Stimulated activated CD4-positive, alpha-beta T cell treated with anti-CD3 and anti-CD28 coated beads, TNF-alpha, amount 100 ng/mL, for 4 hours (primary cell): Measurements from ENCODE around the gene RELL1.
"Not testable (repeated sequence)": the region's sequence is repeated elsewhere in the genome, so short reads cannot be mapped to it uniquely, and the experiment has no call there.

Experiments used
- DNase-seq, 3 experiments: peaks; one replicate each; pipeline ENCODE4 v3.0.0-alpha.2; 2020; ENCODE audit warnings: low read depth in 3 of 3

RELL1 gene

DNA sequence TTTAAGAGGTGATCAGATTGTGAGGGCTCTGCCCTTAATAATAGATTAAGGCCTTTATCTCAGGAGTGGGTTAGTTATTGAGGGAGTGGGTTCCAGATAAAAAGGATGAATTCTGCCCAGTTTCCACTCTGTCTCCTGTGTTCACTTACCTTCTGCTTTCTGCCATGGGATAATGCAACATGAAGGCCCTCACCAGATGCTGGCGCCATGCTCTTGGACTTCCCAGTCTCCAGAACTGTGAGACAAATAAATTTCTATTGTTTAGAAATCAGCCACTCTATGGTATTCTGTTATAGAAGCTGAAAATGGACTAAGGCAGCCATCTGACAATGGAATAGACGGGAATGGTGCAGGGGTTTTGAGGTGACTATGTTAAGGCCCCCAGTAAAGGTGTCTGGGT lies 6.9 kb upstream of the RELL1 start:
- DNase-seq = no peak

DNA sequence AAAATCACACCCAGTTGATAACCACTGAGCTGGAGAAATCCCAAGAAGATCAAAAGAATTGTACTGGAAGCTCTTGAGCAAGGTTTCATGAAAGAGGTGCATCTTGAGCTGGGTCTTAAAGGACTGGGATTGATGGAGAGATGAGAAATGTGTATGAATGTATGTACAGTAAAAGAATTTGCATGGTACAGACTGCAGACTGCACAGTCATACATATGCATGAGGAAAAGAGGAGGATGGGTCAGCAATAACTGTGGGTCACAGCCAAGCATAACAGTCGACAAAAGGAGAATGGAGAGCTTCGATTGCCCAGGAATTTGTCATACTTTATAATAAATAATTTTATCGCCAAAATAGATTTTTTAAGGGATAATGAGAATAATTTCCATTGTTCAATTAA lies 4.8 kb upstream of the RELL1 start:
- no peak for DNase-seq

DNA sequence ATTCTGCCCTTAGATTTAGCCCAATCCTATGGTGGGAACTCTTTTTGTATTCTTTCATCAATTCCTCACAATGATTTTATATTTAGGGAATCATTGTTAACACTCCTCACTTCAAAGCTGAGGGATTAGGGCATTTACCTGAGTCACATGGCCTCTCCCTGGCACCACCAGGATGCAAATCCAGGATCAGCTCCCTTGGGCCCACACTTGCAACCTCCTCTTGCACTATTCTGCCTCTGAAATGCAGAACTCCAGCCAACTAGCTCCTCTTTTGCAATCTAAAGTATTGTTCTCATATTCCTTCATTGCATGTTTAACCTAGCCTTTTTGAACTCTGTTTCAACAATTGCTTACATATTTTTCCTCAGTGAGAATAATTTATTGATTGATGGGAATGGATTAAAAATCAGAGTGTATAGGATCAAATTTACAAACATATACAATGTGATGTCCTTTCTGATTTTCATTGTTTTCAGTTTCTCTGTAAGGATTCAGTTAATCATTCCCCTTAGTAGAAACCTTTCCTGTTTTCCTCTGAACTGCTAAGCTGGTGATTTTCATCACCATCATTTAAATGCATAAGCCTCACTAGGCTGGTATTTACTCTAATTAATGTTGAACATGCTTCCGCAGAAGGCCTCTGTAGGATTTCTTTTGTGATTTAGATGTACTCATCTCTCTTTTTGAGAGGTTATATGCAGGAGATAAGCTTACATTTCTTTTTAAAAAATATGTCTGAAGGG lies 3.3 kb upstream of the RELL1 start:
- no peak for DNase-seq

DNA sequence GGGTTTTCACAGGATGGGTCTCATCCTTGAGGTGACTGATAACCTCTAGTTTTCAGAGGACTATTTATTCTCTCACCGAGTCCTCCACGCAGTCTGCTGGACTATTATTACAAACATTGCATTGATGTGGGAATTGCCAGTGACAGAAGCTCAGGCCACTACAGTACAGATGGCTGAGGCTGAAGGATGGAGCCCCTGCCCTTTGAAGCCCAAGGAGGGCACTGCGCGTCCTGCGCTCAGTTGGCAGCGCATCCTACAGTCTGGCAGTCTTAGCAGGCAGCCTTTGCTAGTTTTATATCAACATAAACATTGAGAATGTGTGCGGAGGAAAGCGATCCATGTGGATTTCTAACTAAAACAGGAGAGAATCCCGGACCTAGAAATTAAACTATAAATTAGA lies 1.5 kb upstream of the RELL1 start:
- DNase-seq = no peak

DNA sequence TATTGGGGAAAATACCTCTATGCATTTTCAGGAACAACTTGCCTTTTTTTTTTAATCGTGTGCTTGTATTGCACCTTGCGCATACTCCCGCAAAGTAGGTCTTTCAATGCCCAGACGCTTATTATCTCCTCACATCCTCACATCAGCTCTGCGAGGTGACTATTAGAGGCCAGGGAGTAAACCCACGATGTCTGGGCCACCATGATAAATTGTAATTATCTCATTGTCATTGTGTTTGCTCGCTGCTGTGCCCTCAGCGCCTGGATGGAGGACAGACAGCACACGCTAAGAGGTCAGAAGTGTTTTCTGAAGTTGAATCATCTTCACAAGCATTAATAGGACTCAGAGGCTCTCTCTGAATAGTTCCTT lies 1.0 kb upstream of the RELL1 start:
- DNase-seq = no peak

DNA sequence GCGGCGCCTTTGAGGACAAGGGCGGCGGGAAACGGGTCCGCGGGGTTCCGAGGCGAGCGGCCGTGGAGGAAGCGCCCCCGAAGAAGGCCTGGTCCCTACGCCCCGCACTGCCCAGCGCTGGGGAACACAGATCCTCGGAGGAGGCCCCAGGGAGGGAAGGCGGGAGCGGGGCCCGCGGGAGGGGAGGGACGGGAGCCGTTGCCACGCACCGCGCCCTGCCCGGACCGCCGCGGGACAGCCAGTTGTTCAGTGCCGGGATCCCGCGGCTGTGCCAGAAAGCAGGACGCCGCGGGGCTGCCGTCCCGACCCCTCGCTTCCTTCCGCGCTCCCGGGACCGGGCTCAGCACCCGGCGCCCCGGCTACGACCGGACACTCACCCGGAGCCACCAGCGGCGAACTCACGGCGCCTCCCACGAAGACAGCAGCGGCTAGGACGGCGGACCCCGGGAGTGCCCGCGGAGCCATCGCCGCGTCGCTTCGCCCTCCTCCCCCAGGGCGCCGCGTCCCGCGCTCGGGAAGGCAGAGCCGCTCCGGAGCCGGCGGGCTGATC lies 278 bp downstream of the RELL1 start:
- peak in 2 of 3 experiments; percentile 13 to 23 for DNase-seq

DNA sequence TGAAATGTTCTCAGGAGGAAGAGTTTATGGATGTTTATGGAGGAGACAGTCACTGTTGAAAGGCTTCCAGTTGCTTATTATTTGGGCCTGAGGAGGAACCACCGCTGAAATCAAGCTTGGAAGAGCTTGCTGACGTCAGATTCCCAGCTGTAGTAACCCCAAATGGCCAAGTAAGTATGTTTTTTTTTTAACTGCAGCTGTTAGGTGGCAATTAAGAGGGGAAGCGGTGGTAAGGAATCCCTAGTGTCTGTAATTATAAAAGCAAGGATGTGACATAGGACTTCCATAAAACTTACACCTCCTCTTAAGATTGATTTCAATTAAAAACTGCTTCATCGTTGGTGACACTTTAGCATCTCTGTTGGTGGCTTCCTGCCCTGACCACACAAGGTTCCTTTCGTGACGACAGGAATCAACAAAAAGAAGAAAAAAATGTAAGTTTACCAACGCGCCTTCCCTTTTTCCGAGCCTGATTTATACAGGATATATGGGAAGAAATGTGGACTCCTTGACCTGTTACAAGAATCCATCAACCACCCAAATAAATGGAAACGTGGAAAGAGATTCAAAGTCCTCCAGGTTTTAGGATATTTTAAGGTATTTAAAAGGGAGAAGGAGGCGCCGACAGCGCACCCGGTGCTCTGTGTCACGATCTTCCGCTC lies 884 bp downstream of the RELL1 start:
- DNase-seq = peak in 1 of 3 experiments; percentile 10

DNA sequence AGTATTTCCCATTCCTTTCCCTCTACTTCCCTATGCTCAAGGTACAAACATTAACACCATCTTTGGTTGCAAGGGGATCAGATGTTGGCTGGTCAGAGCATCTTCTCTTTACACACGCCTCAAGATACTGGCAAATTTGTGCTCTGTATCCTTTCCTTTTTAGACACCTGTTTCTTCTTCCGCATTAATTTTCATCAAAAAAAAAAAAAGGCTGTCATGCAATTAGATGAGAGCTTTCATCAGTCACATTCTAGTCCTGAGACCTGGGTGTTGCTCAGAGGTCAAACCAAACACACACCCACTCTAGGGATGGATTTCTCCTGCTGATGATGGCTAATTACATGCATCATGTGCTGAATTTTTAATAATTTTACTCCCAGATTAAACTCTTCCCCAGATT lies 2.0 kb downstream of the RELL1 start:
- DNase-seq = no peak

DNA sequence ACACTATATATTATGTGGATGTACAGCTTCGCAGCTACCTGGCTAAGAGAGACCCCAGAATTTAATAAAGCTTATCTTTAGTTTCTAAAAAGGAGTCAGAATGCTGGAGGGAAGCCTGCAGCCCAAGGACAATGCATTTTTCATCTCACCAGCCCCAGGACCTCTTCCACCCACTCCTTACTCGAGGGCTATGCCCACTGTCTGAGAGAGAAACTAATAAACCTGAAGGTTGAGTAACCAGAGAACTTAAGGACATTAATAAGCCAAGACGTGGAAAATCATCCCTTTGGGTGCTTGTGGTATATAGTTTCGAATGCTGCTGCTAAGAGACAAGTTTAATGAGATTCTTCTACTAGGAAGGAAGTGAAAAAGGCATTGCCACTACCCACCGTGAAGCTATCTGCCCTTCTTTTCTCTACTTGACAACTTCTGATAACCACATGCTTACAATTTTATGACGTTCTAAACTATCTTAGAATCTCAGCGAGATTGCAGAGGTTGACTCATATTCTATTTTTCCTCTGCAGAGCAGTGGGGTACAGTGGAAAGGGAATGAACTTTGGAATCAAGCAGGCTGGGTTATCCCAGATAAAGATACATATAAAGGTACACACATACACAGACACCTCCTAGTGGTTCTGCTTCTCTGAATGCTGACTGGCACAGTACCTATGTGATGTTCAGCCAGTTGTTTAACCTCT lies 3.3 kb downstream of the RELL1 start:
- no peak for DNase-seq

DNA sequence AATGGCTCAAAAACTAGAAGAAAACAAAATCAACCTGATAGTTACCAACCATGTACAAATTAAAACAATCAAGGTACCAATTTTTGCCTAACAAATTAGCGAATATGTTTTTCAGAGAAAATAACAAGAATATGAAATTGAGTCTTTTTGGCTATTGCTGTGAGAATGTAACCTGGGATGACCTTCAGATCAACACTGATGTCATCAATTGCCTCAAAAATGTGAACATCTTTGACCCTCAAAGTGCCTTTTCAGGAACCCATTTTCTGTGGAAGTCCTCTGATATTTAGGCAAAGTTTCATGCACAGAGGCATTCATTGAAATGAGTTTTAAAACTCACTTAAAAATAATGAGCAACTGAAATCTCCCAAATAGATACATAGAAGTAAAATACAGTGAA lies 6.1 kb downstream of the RELL1 start:
- no peak for DNase-seq

DNA sequence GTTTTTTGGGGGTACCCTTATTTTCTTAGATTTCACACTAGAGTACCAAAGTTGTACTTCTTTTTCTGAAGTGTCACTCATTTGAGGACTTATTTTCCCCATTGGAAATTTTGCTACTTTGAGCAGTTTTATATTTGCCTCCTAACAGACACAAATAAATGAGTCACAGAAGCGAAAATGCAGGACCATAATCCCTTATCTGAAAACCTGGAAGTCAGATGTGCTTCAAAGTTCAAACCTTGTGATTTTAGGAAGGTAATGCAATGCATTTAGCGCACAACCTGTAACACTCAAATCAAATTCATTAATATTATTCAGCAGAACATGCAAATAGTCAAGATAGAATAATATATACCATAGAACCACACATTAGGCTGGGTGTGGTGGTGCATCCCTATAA lies 6.9 kb downstream of the RELL1 start:
- DNase-seq = no peak

DNA sequence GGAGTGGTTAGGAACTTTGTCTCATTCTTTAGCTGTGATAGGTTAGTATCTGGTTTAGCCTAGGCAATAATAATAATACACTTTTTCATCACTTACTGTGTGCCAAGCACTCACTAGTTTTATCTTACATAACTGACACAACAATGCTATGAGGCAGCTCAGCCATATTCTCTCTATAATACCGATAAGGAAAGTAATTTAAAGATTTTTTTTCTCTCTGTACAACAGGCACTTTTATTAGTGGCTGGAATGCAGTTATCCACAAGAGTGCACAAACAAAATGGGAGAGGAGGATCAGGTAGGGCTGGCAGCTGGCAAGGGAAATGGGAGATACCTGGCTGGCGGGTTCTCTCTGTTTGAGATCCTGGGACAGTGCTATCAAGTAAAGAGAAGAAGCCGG lies 7.6 kb downstream of the RELL1 start:
- no peak for DNase-seq

DNA sequence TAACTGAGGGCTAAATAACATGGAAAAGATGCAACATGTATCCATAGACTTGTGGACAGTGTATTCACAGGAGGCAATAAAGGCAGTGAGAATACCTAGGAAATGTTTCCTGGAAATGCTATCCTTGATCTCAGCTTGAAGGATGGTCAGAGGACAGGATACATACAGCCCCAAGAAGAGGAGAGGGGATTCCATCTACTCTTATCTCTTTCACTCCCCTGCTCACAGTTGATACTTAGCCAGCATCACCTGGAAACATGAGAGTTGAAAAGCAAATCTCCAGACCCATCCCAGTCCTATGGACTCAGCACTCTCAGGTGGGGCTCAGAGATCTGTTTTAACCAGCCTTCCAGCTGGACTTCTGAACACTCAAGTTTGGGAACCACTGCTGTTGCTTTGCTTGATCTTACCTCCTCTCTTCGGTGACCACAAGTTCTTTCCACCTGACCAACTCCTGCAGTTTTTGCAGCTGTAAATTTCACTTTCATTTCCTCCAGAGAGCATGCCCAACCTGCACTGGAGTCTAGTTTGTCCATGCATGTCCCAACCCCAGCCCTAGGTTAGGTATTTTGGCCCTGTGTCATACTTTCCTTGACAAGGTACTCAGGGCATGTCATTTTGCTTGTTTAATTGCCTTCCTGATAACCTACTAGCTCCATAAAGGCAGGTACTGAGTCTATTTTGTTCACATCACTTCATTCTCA lies 10.4 kb downstream of the RELL1 start:
- DNase-seq = no peak

DNA sequence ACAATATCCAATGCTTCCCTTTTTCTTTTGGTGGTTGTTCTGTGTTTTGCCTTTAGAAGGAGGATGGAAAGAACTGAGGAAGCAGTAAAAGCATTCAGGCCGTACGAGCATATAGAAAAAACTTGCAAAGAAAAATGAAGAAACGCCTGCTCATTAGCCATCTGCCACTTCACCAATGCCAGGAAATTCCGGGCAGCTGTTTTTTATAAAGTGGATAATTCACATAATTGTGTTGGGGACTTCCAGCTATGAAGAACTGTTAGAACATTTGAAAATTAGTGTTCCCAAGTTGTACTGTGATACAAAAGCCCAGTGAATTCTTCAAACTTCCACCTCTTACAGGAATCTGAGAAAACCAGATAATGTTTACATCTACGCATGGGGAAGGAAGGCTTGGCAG lies 11.7 kb downstream of the RELL1 start:
- DNase-seq = no peak

DNA sequence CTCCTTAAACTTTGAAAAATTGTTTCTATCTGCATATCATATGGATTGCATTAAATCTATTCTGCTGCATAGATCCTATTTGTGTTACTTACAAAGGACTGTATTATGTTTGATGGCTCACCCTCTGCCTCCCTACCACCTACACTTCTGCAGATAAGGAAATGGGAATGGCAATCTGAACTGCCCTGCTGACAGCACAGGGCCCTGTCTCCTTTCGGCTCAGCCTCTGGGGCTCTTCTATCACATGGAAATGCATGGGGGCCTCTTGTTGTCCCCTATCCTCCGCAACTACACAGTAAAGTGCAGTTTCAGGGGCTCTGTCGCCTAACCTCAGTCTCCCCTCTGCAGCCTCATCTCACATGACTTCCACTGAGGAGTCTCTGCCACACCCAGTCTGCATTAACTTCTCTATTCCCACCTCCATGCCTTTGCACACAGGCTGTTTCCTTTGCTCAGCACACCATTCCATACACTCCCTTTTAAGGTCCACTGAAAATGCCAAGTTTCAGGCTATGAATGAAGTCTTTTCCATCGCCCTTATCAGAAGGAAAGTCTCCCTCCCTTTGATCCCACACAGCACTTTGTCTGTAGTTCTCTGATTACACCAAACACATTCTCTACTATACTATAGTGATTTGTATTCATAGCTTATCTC lies 12.5 kb downstream of the RELL1 start:
- no peak for DNase-seq

DNA sequence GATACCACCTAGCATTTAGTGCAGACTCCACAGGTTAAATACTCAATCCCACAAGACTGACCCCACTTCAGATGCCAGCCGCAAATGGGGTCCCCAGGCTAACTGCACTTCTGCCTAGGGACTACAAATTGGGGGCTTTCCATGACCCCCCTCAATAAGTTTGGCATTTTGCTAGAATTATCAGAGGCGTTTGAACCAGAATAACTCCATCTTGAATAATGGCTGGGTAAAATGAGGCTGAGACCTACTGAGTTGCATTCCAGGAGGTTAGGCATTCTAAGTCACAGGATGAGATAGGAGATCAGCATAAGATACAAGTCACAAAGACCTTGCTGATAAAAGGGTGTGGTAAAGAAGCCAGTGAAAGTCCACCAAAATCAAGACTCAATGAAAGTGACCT lies 15.1 kb downstream of the RELL1 start:
- no peak for DNase-seq

DNA sequence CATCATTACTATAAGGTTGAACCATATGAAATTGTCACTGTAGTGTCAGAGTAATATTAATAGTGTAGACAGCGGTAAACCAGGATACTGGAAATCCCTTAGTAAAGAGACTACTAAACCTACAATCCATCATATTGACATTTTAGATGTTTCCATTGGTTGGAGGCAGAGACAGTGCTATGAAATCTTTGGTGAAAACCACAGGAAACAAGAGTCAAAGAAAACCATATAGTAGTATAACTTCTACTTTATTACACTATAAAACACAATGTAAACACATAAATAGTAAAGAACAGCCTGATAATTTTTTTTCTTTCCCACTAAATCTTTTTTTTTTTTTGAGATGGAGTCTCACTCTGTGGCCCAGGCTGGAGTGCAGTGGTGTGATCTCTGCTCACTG lies 15.9 kb downstream of the RELL1 start:
- DNase-seq = no peak

DNA sequence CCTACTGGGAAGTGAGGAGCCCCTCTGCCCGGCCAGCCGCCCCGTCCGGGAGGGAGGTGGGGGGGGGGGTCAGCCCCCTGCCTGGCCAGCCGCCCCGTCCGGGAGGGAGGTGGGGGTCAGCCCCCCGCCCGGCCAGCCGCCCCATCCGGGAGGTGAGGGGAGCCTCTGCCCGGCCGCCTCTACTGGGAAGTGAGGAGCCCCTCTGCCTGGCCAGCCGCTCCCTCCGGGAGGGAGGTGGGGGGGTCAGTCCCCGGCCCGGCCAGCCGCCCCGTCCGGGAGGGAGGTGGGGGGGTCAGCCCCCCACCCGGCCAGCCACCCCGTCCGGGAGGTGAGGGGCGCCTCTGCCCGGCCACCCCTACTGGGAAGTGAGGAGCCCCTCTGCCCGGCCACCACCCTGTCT lies 17.1 kb downstream of the RELL1 start:
- DNase-seq = not testable (repeated sequence)

DNA sequence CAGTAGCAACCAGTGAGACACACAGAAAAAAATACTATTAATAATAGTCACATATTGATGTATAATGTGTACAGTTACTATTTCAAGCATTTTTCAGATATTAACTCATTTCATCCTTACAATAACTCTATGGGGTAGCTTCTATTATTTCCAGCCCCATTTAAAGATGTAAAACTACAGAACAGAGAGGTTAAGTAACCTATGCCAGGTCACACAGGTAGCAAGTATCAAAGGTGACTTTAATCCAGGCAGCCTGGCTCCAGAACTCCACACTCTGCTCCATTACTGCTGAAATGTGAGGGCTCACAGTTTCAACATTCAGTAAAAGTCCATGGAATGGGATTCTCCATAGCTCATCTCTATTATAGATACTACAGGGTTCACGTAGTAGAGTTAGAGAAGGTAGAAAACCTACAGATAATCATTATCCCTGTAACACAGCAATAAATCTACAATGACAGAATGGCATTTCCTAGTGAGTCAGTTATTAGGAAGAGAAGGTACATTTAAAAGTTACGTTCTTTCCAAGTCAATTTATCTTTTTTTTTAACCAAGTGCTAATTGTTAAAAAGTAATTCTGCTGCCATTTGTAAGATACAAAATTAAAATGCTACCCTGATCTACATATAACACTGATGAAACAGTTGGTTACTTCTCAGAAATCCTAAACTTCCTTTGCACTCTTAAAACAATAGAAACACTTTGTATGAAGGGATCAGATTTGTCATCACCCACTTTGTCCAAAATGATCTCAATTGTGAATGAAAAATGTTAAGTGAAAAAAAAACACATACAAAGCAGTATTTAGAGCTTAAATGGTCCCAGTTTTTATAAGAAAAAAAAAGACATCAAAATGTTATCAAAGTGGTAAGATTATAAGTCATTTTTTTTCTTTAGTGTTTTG lies 18.7 kb downstream of the RELL1 start:
- no peak for DNase-seq

DNA sequence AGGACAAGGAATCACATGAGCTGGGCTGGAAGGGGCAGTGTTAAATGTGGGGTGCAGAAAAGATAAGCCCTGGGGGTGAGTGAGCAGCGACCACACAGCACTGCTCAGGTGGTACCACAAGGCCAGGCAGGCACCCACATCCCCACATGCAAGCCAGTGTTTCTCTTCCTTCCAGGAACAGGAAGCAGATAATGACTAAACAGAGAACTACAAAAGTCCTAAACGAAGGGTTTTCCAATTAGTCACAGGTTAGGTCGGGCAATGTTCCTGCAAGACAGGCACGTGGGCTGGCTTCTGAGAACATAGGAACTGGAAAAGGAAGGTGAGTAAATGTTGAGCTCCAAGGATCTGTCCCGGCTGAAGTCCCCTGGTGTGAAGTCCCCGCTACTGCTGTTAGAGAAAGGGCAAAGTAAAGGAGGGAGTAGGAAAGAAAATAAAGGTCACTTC lies 19.5 kb downstream of the RELL1 start:
- DNase-seq = no peak
